Nephron progenitor cell (in vitro differentiated cells): ENCODE results near the gene SDR39U1.

Source experiments
- DNase-seq: peaks from one replicate; pipeline ENCODE4 v3.0.0; 2021
- H3K27ac Mint-ChIP-seq: 2 replicates; pipeline ENCODE4 v1.8.0; 2021; ENCODE audit warnings: mild to moderate bottlenecking, moderate library complexity, mixed read lengths
- H3K27me3 Mint-ChIP-seq: 2 replicates; pipeline ENCODE4 v1.8.0; 2021; ENCODE audit warnings: mild to moderate bottlenecking, low read depth, mixed read lengths; ENCODE audit not compliant: poor library complexity
- H3K36me3 Mint-ChIP-seq: 2 replicates; pipeline ENCODE4 v1.8.0; 2021; ENCODE audit warnings: low read depth, mixed read lengths
- H3K4me1 Mint-ChIP-seq: 2 replicates; pipeline ENCODE4 v1.8.0; 2021; ENCODE audit warnings: mixed read lengths
- H3K4me3 Mint-ChIP-seq: 2 replicates; pipeline ENCODE4 v1.8.0; 2021; ENCODE audit warnings: mild to moderate bottlenecking, moderate library complexity, mixed read lengths
- H3K9me3 Mint-ChIP-seq: 2 replicates; pipeline ENCODE4 v1.8.0; 2021; ENCODE audit warnings: mild to moderate bottlenecking, moderate library complexity, mixed read lengths
- CTCF ChIP-seq: fragments of 200-600 bp; sonication (generic); IDR thresholded peaks from 2 replicates; pipeline ENCODE4 v1.5.0; 2021; ENCODE audit warnings: antibody characterized with exemption

Gene SDR39U1

GRCh38 chr14:24431569-24432258 is 10.9 kb downstream of the SDR39U1 start:
- H3K36me3 Mint-ChIP-seq = peaks cover 23% of the 10 kb centered on the region
- peak overlapping the region; percentile 86 for H3K4me3 Mint-ChIP-seq
- peaks cover 42% of the 10 kb centered on the region for H3K4me1 Mint-ChIP-seq
- peak; percentile 85 for TF ChIP-seq CTCF
- H3K27me3 Mint-ChIP-seq = peaks cover 14% of the 10 kb centered on the region
- no peak overlapping the region for H3K27ac Mint-ChIP-seq
- peak; percentile 91 for DNase-seq
- no peaks in the 10 kb centered on the region for H3K9me3 Mint-ChIP-seq

- Mint-ChIP-seq H3K4me3 (peak overlapping the region; percentile 86), H3K9me3 (no peaks in the 10 kb centered on the region), H3K4me1 (peaks cover 42% of the 10 kb centered on the region), H3K36me3 (peaks cover 21% of the 10 kb centered on the region), H3K27me3 (peaks cover 15% of the 10 kb centered on the region), H3K27ac (no peak overlapping the region)
- peak; percentile 23 for DNase-seq
- no peak for TF ChIP-seq CTCF
These were observed 11.7 kb downstream of the SDR39U1 start for GRCh38 chr14:24430682-24431568.

GRCh38 chr14:24430143-24430681 is 12.4 kb downstream of the SDR39U1 start:
- no peak for TF ChIP-seq CTCF
- peaks cover 1% of the 10 kb centered on the region for H3K9me3 Mint-ChIP-seq
- H3K27ac Mint-ChIP-seq = no peak overlapping the region
- peak overlapping the region; percentile 86 for H3K4me3 Mint-ChIP-seq
- H3K27me3 Mint-ChIP-seq = peaks cover 22% of the 10 kb centered on the region
- DNase-seq = peak; percentile 69
- H3K36me3 Mint-ChIP-seq = peaks cover 21% of the 10 kb centered on the region
- H3K4me1 Mint-ChIP-seq = peaks cover 42% of the 10 kb centered on the region

- H3K27ac Mint-ChIP-seq = peak within 1 kb of the TSS; percentile 91
- H3K9me3 Mint-ChIP-seq = peaks cover 4% of the 10 kb centered on the region
- peaks cover 27% of the 10 kb centered on the region for H3K27me3 Mint-ChIP-seq
- H3K4me3 Mint-ChIP-seq = peak within 1 kb of the TSS; percentile 86
- peaks cover 21% of the 10 kb centered on the region for H3K36me3 Mint-ChIP-seq
- DNase-seq = peak; percentile 82
- no peak for TF ChIP-seq CTCF
- peaks cover 38% of the 10 kb centered on the region for H3K4me1 Mint-ChIP-seq
These were observed 13.0 kb downstream of the SDR39U1 start, which contains the start of the genes CBLN3 and KHNYN for GRCh38 chr14:24429395-24430142. Gene CBLN3, minus strand, starts transcription at chr14:24429668. Its CDS starts 614 bp downstream, at chr14:24429054. Gene KHNYN, plus strand, starts transcription at chr14:24429954. Its CDS starts 777 bp downstream, at chr14:24430731.

GRCh38 chr14:24428628-24429394 is 13.8 kb downstream of the SDR39U1 start:
- TF ChIP-seq CTCF = no peak
- H3K36me3 Mint-ChIP-seq = peaks cover 17% of the 10 kb centered on the region
- no peak for DNase-seq
- no peak overlapping the region for H3K27ac Mint-ChIP-seq
- H3K4me1 Mint-ChIP-seq = peaks cover 36% of the 10 kb centered on the region
- H3K9me3 Mint-ChIP-seq = peaks cover 4% of the 10 kb centered on the region
- peak overlapping the region; percentile 83 for H3K4me3 Mint-ChIP-seq
- H3K27me3 Mint-ChIP-seq = peaks cover 27% of the 10 kb centered on the region
